Prostate gland (tissue), 2 donors: ENCODE results near the gene RMDN2.

ENCODE experiments used
- CTCF ChIP-seq, 4 experiments: fragments of 200-600 bp in 2 of 4; fragments of 450-650 bp in 2 of 4; sonication (generic) in 2 of 4; IDR thresholded peaks; 1 replicate in 3 of 4; 2 replicates in 1 of 4; pipeline ENCODE4 v1.5.1; 2016 to 2019; ENCODE audit warnings: antibody characterized with exemption in 4 of 4, mild to moderate bottlenecking in 2 of 4, moderate library complexity in 2 of 4
- POLR2A ChIP-seq: fragments of 450-650 bp; IDR thresholded peaks from one replicate; pipeline ENCODE4 v1.6.1; 2016; ENCODE audit warnings: antibody characterized with exemption, mild to moderate bottlenecking

GRCh38 chr2:37987098-37987775 lies 62.1 kb downstream of the RMDN2 start:
- no peak for TF ChIP-seq CTCF (IDR thresholded peaks at IDR 0.05)
- no peak for TF ChIP-seq POLR2A
